Calu3 (cell line): ENCODE measurements around the gene CD72. TPM values are rescaled to one million over a fixed set of nuclear protein-coding genes. Genes with fewer than 3 reads are reported as not detected.

Source experiments
- BruUV-seq: library from RNA; stranded (reverse); fragments of 400-500 nt; replicated peaks from 2 replicates; lab custom pipeline; 2021; lab: Mats Ljungman, UMichigan
- CTCF ChIA-PET: fragments of 300-600 bp; sonication (Branson Sonifier 250); formaldehyde crosslinking; loops from one replicate; lab custom pipeline; 2022; ENCODE audit warnings: antibody characterized with exemption; lab: Charles Lee
- DNase-seq: peaks from one replicate; pipeline ENCODE4 v3.0.0; 2022
- H3K27ac Mint-ChIP-seq: one replicate; pipeline ENCODE4 v1.8.0; 2022; ENCODE audit warnings: mixed read lengths; ENCODE audit not compliant: unreplicated experiment
- H3K27me3 Mint-ChIP-seq: one replicate; pipeline ENCODE4 v1.8.0; 2022; ENCODE audit warnings: mixed read lengths; ENCODE audit not compliant: unreplicated experiment
- H3K36me3 Mint-ChIP-seq: one replicate; pipeline ENCODE4 v1.8.0; 2022; ENCODE audit warnings: mild to moderate bottlenecking, moderate library complexity, mixed read lengths; ENCODE audit not compliant: insufficient read depth, unreplicated experiment
- H3K4me1 Mint-ChIP-seq: one replicate; pipeline ENCODE4 v1.8.0; 2022; ENCODE audit warnings: mild to moderate bottlenecking, low read depth, mixed read lengths; ENCODE audit not compliant: unreplicated experiment
- H3K4me3 Mint-ChIP-seq: one replicate; pipeline ENCODE4 v1.8.0; 2022; ENCODE audit warnings: mild to moderate bottlenecking, low read depth, moderate library complexity, mixed read lengths; ENCODE audit not compliant: unreplicated experiment
- H3K9me3 Mint-ChIP-seq: one replicate; pipeline ENCODE4 v1.8.0; 2022; ENCODE audit warnings: low read depth, mixed read lengths; ENCODE audit not compliant: unreplicated experiment
- CTCF ChIP-seq: fragments of 200-600 bp; IDR thresholded peaks from one replicate; pipeline ENCODE4 v1.8.0; 2022; ENCODE audit warnings: antibody characterized with exemption; ENCODE audit not compliant: unreplicated experiment
- intact Hi-C: fragments of 100-400 bp; cut with micrococcal nuclease; formaldehyde crosslinking; loops from one replicate; pipeline ENCODE4 v1.10.0; 2022; ENCODE audit not compliant: unreplicated experiment
- total RNA-seq: library from RNA; stranded (reverse); gene quantifications from 2 replicates; pipeline ENCODE4 v1.2.3, GENCODE V29; 2022

The CD72 gene
- total RNA-seq, 1 experiment from 2014 or later = 0.38 TPM

GRCh38 chr9:35605351-35606137 is 12.7 kb downstream of the CD72 start:
- intact Hi-C loops = no loop called here
- H3K27me3 Mint-ChIP-seq = no peaks in the 10 kb centered on the region

GRCh38 chr9:35604578-35605350 is 13.4 kb downstream of the CD72 start, which contains the start of gene TESK1:
Gene TESK1 (plus strand): TSS chr9:35605262. CDS start chr9:35605620, 358 bp downstream.
- no TSS peak for BruUV-seq
- H3K4me3 Mint-ChIP-seq = peak within 1 kb of the TSS; percentile 85
- H3K9me3 Mint-ChIP-seq = no peaks in the 10 kb centered on the region
- H3K4me1 Mint-ChIP-seq = peaks cover 15% of the 10 kb centered on the region
- intact Hi-C loops = no loop called here
- TF ChIP-seq CTCF = no peak
- DNase-seq = peak; percentile 84
- H3K36me3 Mint-ChIP-seq = peaks cover 21% of the 10 kb centered on the region
- no peaks in the 10 kb centered on the region for H3K27me3 Mint-ChIP-seq
- CTCF ChIA-PET = interaction anchor here (1.1 to 1.7 kb wide), 3 partner anchors 41 to 60 kb away, joined by 3 to 7 read pairs (median 3); partner anchors contain the start of genes ARHGEF39, CCDC107 and RMRP
- peak within 1 kb of the TSS; percentile 97 for H3K27ac Mint-ChIP-seq

More at GRCh38 chr9:35605351-35606137, 12.7 kb downstream of the CD72 start:
- peak; percentile 9 for DNase-seq
- Mint-ChIP-seq H3K36me3 (peaks cover 21% of the 10 kb centered on the region), H3K9me3 (no peaks in the 10 kb centered on the region), H3K4me1 (peaks cover 15% of the 10 kb centered on the region), H3K4me3 (peak overlapping the region; percentile 85), H3K27ac (no peak overlapping the region)
- no TSS peak for BruUV-seq
- CTCF ChIA-PET = no interaction called here
- no peak for TF ChIP-seq CTCF

- no peaks in the 10 kb centered on the region for H3K9me3 Mint-ChIP-seq
- peaks cover 15% of the 10 kb centered on the region for H3K4me1 Mint-ChIP-seq
- H3K36me3 Mint-ChIP-seq = peaks cover 21% of the 10 kb centered on the region
- CTCF ChIA-PET = interaction anchor here (0.7 to 1.7 kb wide), 8 partner anchors 16 to 128 kb away, joined by 3 to 7 read pairs (median 4); partner anchors contain the start of genes ARHGEF39, CCDC107, CREB3 and RMRP
- H3K4me3 Mint-ChIP-seq = peak overlapping the region; percentile 85
- H3K27ac Mint-ChIP-seq = peak overlapping the region; percentile 97
- no peaks in the 10 kb centered on the region for H3K27me3 Mint-ChIP-seq
- DNase-seq = peak; percentile 97
- BruUV-seq = no TSS peak
- TF ChIP-seq CTCF = peak; percentile 84
- intact Hi-C loops = no loop called here
These were observed 14.1 kb downstream of the CD72 start for GRCh38 chr9:35603986-35604577.

- TSS peak; percentile 73 for BruUV-seq
These were observed 14.7 kb downstream of the CD72 start for GRCh38 chr9:35603506-35603985.

More at GRCh38 chr9:35603506-35603985, 14.7 kb downstream of the CD72 start:
- peaks cover 21% of the 10 kb centered on the region for H3K36me3 Mint-ChIP-seq
- no peaks in the 10 kb centered on the region for H3K9me3 Mint-ChIP-seq
- TF ChIP-seq CTCF = no peak
- no peaks in the 10 kb centered on the region for H3K27me3 Mint-ChIP-seq
- H3K27ac Mint-ChIP-seq = peak overlapping the region; percentile 97
- intact Hi-C loops = no loop called here
- H3K4me3 Mint-ChIP-seq = peak overlapping the region; percentile 85
- CTCF ChIA-PET = interaction anchor here (0.7 to 1.7 kb wide), 8 partner anchors 15 to 129 kb away, joined by 3 to 7 read pairs (median 4); partner anchors contain the start of genes ARHGEF39, CCDC107, CREB3 and RMRP
- no peak for DNase-seq
- H3K4me1 Mint-ChIP-seq = peaks cover 15% of the 10 kb centered on the region
